Measurements from ENCODE around the gene ZACN. TPM values are rescaled to one million over a fixed set of nuclear protein-coding genes. Genes with fewer than 3 reads are reported as not detected.

The ZACN gene
- total and polyA plus RNA-seq, 2 donors (not counting 3 experiments of a cell fraction or from before 2014, with no cell fraction given): 0.18 TPM; not detected in 1

DNA sequence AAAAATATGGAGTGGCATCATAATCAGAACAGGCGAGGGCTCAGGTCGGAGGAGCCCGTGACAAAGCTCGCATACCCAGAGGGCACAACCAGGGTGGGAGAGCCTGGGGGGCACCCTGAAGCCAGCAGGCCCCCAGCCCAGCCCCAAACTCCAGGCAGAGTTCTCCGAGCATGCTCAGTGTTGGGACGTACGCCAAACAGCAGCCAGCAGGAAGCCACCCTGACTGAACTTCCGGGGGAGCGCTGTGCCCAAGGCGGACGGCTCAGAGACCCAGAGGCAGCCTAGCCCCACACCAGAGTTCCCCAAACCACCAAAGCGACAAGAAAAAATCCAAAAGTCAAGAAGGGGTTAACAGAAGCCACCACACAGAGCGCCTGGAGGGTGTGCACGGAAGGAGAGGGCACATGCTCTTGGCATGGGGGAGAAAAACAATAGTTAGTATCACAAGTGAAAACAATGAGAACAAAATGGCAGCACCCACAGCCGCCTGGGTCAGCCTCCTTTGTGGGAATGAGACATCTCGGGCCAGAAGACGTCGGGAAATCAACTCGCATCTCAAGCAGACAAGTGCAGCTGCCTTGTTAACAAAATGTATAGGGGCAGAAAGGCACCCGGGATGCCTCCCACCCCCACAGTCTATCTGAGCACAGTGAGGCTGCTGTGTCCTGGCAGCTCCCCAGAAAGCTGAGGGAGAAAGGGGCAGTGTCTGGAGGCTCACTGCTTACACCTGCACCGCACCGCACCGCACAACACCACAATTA is 12.7 kb downstream of the ZACN start:
- no peak overlapping the region for H3K9ac ChIP-seq (replicated peaks; ENCODE audit: extremely low read depth, insufficient read depth, low read length)
- intact Hi-C loops (cut with micrococcal nuclease): loop anchor here (1.0 kb wide), 1 partner anchor 12 kb away; the partner anchor contains the start of gene EXOC7

DNA sequence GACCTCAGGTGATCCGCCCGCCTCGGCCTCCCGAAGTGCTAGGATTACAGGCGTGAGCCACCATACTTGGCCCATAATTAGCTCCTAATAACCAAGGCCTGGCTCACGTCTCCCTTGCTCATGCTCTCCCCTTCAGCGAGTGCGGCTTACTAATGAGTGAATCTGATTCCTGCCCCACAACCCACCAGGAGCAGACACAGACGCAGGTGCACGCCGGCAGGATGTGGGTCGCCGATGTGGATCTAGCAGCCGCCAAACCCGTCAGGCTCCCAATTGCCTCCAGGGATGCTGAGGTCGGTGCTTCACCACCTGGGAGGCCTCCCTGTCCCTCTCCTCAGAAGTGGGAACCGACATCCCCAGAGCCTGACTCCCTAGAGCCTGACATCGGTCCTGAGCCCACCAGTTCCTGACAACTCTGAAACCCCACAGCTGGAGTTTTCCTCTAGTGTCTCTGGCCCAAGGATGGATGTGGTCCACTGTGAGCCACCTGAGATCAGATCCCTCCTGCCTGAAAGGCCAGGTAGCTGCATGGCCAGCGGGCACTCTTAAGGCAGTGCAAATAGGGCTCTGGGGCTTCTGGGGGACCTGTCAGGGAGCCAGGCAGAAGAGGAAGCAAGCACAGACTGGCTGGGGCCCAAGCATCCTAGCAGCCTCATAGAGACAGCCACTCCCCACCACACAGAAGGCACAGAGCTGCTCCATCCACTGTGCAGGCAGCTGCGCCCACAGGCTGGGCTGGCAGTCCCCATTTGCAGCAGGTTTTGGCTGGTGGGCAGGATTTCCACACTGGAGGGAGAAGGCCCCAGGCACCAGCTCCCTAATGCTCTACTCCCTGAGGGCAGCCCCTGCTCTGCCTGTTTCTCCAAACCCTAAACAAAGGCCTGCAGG is 13.8 kb downstream of the ZACN start:
- ChIA-PET CTCF (interaction anchor here (1.2 to 1.4 kb wide), 3 partner anchors 11 to 187 kb away, joined by 3 to 4 read pairs (median 3); partner anchors contain the start of gene EXOC7), POLR2A (interaction anchor here (0.7 kb wide), 1 partner anchor 30 kb away, joined by 9 read pairs; no protein-coding TSS in a partner anchor)
- no peak overlapping the region for H3K27ac ChIP-seq (ENCODE audit: insufficient read depth, low read depth, low read length)
- H3K9me1 ChIP-seq (replicated peaks; ENCODE audit: control insufficient read depth, extremely low read depth, insufficient read depth, low read length): no peaks in the 10 kb centered on the region
- dilution Hi-C loops (cut with MboI; ENCODE audit: extremely low pct_ligation_motif_present, low sequenced_read_pairs) (no loop called here), intact Hi-C loops (cut with micrococcal nuclease) (no loop called here)
- H3K36me3 ChIP-seq (ENCODE audit: control insufficient read depth in 2 of 2, extremely low read depth in 1 of 2, insufficient read depth in 2 of 2, low read length in 2 of 2): peaks cover 8 to 60% of the 10 kb centered on the region in 2 experiments
- H4K20me1 ChIP-seq (replicated peaks; ENCODE audit: control insufficient read depth, extremely low read depth, insufficient read depth, low read length): no peaks in the 10 kb centered on the region
- no TSS peak for BruUV-seq (replicated peaks)
- H3K9ac ChIP-seq (replicated peaks; ENCODE audit: extremely low read depth, insufficient read depth, low read length): no peak overlapping the region
- no peak for TF ChIP-seq POLR2AphosphoS5 (IDR thresholded peaks at IDR 0.05; ENCODE audit: insufficient read depth, low read depth, low read length)
- no peak for TF ChIP-seq GATA2 (IDR thresholded peaks at IDR 0.05; ENCODE audit: insufficient read depth, insufficient read length, low read depth, low read length)
- TF ChIP-seq, protein P1, sequence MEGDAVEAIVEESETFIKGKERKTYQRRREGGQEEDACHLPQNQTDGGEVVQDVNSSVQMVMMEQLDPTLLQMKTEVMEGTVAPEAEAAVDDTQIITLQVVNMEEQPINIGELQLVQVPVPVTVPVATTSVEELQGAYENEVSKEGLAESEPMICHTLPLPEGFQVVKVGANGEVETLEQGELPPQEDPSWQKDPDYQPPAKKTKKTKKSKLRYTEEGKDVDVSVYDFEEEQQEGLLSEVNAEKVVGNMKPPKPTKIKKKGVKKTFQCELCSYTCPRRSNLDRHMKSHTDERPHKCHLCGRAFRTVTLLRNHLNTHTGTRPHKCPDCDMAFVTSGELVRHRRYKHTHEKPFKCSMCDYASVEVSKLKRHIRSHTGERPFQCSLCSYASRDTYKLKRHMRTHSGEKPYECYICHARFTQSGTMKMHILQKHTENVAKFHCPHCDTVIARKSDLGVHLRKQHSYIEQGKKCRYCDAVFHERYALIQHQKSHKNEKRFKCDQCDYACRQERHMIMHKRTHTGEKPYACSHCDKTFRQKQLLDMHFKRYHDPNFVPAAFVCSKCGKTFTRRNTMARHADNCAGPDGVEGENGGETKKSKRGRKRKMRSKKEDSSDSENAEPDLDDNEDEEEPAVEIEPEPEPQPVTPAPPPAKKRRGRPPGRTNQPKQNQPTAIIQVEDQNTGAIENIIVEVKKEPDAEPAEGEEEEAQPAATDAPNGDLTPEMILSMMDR (IDR thresholded peaks at IDR 0.05; ENCODE audit: extremely low read depth in 1 of 2, insufficient read depth in 1 of 2, low read depth in 1 of 2, low read length in 2 of 2): no peak
- no peak for TF ChIP-seq MYC (IDR thresholded peaks at IDR 0.05; ENCODE audit: low read depth, low read length)
- no peak for TF ChIP-seq EZH2 (IDR thresholded peaks at IDR 0.05; ENCODE audit: borderline replicate concordance, low read depth, low read length, severe bottlenecking)
- TF ChIP-seq, protein P2, sequence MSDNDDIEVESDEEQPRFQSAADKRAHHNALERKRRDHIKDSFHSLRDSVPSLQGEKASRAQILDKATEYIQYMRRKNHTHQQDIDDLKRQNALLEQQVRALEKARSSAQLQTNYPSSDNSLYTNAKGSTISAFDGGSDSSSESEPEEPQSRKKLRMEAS (IDR thresholded peaks at IDR 0.05; ENCODE audit: insufficient read depth, insufficient read length): no peak
- no peak for TF ChIP-seq FOS (IDR thresholded peaks at IDR 0.05; ENCODE audit: borderline replicate concordance, insufficient read depth, low read length)
- no peak for TF ChIP-seq POLR2A (IDR thresholded peaks at IDR 0.05; ENCODE audit: low read depth, low read length)
- no peak for TF ChIP-seq JUN (IDR thresholded peaks at IDR 0.05; ENCODE audit: borderline replicate concordance, insufficient read depth, insufficient read length, low read depth)
- H2AFZ ChIP-seq (ENCODE audit: low read depth, low read length): no peak overlapping the region
- H3K4me3 ChIP-seq (replicated peaks in 1 of 3; ENCODE audit: insufficient read depth in 1 of 3, low read depth in 1 of 3, low read length in 3 of 3): no peak overlapping the region
- peaks cover 10% of the 10 kb centered on the region for H3K4me1 ChIP-seq (ENCODE audit: control insufficient read depth, extremely low read depth, insufficient read depth, low read length)
- DNase-seq (ENCODE audit: low read depth, low spot score): no peak
- no peaks in the 10 kb centered on the region for H3K9me3 ChIP-seq (replicated peaks; ENCODE audit: control insufficient read depth, insufficient read depth, low read length)
- no peak overlapping the region for H3K4me2 ChIP-seq (ENCODE audit: insufficient read depth, low read length)
- FAIRE-seq: no peak
- H3K79me2 ChIP-seq (ENCODE audit: control insufficient read depth, insufficient read depth, low read length): no peaks in the 10 kb centered on the region
- H3K27me3 ChIP-seq (ENCODE audit: control insufficient read depth in 2 of 2, insufficient read depth in 2 of 2, low read length in 2 of 2): no peaks in the 10 kb centered on the region

More for the DNA sequence above, 12.7 kb downstream of the ZACN start:
- H3K4me2 ChIP-seq (ENCODE audit: insufficient read depth, low read length): peak overlapping the region; percentile 1
- H3K4me1 ChIP-seq (ENCODE audit: control insufficient read depth, extremely low read depth, insufficient read depth, low read length): peaks cover 10% of the 10 kb centered on the region
- TF ChIP-seq POLR2AphosphoS5 (IDR thresholded peaks at IDR 0.05; ENCODE audit: insufficient read depth, low read depth, low read length): no peak
- peak; percentile 53 for TF ChIP-seq POLR2A (IDR thresholded peaks at IDR 0.05; ENCODE audit: low read depth, low read length)
- peak overlapping the region; percentile 72 for H3K27ac ChIP-seq (ENCODE audit: insufficient read depth, low read depth, low read length)
- no peaks in the 10 kb centered on the region for H4K20me1 ChIP-seq (replicated peaks; ENCODE audit: control insufficient read depth, extremely low read depth, insufficient read depth, low read length)
- H2AFZ ChIP-seq (ENCODE audit: low read depth, low read length): peak overlapping the region; percentile 88
- DNase-seq (ENCODE audit: low read depth, low spot score) (peak; percentile 50), FAIRE-seq (peak; percentile 81)
- no peak overlapping the region for H3K4me3 ChIP-seq (replicated peaks in 1 of 3; ENCODE audit: insufficient read depth in 1 of 3, low read depth in 1 of 3, low read length in 3 of 3)
- ChIA-PET CTCF (interaction anchor here (0.6 to 1.4 kb wide), 4 partner anchors 11 to 19 kb away, joined by 3 to 4 read pairs (median 3); partner anchors contain the start of genes GALR2 and SRP68), POLR2A (interaction anchor here (0.6 to 0.7 kb wide), 2 partner anchors 31 to 57 kb away, joined by 3 to 9 read pairs; no protein-coding TSS in a partner anchor)
- no peaks in the 10 kb centered on the region for H3K9me3 ChIP-seq (replicated peaks; ENCODE audit: control insufficient read depth, insufficient read depth, low read length)
- no peaks in the 10 kb centered on the region for H3K9me1 ChIP-seq (replicated peaks; ENCODE audit: control insufficient read depth, extremely low read depth, insufficient read depth, low read length)
- no peaks in the 10 kb centered on the region for H3K79me2 ChIP-seq (ENCODE audit: control insufficient read depth, insufficient read depth, low read length)
- peaks cover 8 to 62% of the 10 kb centered on the region in 2 experiments for H3K36me3 ChIP-seq (ENCODE audit: control insufficient read depth in 2 of 2, extremely low read depth in 1 of 2, insufficient read depth in 2 of 2, low read length in 2 of 2)
- dilution Hi-C loops (cut with MboI; ENCODE audit: extremely low pct_ligation_motif_present, low sequenced_read_pairs): no loop called here
- no TSS peak for BruUV-seq (replicated peaks)
- no peaks in the 10 kb centered on the region for H3K27me3 ChIP-seq (ENCODE audit: control insufficient read depth in 2 of 2, insufficient read depth in 2 of 2, low read length in 2 of 2)

Data from endothelial cell of umbilical vein (primary cell).